Activated CD4-positive, alpha-beta T cell treated with anti-CD3 and anti-CD28 coated beads, Interleukin-2, amount 50 U/mL, for 16 hours (primary cell): ENCODE data around the gene EFHD2.
"Not testable (repeated sequence)": the region's sequence is repeated elsewhere in the genome, so short reads cannot be mapped to it uniquely, and the experiment has no call there.

ENCODE experiments used
- DNase-seq: peaks from one replicate; pipeline ENCODE4 v3.0.0-alpha.2; 2020

EFHD2 gene

DNA sequence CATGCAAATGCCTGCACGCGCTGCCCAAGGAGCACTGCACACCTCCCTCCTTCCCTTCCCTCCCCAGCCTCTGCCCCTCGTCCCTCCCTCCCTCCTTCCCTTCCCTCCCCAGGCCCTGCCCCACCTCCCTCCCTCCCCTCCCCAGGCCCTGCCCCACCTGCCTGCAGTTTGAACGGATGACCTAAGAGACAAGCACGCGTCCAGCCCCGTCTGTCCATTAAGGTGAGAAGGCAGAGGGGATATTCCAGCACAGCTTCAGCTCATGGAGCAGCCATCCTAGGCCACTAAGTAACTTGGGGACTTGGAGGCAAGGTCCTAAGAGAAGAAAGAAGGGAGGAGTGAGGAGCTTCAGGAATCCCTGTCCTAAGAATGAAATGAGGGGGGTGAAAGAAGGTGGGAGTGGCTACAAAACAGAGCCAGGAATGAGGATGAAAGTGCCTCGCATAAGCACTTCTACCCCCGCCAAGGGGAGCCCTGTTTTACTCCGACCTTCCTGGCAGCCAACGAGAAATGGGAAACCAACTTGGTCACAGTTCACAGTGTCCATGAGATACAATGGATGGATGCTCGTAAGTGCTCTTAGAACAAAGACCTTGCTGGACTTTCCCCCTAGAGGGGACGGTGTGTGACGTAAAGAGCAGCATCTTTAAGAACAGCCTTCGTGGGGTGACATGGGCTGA, 21.3 kb upstream of the EFHD2 start:
- DNase-seq = no peak

DNA sequence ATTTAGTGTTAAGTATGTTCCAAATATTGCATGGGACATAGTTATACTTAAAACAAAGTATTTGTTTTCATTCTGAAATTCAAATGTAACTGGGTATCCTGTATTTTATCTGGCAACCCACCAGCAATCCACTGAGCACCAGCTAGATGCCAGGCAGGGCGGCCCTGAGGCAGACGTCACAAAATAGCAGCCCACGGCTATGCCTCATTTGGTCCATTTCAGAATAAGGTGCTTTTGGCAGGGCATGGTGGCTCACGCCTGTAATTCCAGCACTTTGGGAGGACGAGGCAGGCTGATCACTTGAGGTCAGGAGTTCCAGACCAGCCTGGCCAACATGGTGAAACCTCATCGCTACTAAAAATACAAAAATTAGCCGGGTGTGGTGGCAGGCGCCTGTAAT, 19.9 kb upstream of the EFHD2 start:
- not testable (repeated sequence) for DNase-seq

DNA sequence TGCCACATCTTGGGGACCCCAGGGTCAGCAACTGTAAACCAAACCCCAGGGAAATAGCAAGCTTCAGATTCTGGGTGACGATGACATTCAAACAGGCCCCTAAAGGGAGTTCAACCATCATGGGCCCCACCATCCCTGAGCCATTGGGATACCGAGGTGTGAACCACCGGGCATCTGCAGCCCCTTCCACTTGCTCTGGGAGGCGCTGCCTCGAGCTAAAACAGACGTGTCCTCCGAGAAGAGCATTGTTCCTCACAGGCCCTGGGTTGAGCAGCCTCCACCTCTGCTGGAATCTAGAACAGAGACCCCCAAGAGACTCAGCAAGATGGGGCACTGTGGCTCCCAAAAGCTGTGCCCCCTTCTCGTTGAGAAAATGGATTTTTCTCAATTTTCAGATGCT, 19.0 kb upstream of the EFHD2 start:
- no peak for DNase-seq

DNA sequence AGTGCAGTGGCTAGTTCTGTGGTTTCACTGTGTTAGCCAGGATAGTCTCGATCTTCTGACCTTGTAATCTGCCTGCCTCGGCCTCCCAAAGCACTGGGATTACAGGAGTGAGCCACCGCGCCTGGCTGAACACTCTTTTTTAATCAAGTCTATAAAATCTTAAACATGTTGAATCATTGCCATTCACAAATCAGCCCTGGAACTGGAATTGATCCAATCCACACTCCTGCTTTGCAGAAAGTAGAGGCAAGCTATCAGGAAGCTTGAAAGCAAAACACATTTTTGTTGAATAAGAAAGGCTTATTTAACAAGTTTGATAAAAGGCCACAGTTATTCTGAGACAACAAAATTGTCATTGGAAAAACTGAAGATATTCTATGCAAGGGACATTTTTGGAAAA, 18.3 kb upstream of the EFHD2 start:
- no peak for DNase-seq

DNA sequence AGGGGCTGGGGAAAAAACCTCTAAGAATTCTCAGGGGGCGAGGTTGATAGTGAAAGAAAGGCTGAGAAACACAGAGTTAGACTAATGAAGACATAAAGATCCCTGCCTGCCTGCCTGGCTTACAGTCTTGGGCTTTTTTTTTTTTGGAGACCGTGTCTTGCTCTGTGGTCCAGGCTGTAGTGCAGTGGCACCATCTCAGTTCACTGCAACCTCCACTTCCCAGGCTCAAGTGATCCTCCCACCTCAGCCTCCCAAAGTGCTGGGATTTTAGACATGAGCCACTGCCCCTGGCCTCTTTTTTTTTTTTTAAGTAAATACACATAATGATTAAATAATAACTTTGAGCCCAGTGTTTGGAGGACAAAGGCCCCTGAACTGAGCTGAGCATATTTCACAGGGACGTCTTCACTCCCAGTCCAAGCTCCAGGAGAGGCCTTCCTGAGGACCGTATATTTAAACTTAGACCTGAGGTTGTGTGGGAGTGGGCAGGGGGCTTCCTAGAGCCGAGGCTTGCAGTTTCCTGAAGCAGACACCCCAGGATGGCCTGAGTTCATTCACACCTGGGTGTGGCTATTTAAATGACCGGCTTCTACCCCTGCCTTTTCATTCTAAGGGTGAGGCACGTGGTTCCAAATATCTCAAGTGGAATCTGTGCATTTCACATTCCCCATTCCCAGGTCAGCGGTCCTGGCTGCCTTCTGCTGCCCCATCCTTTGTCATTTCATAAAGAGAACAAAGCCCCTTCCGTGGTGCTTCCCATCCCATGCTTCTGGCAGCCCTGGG, 16.0 kb upstream of the EFHD2 start:
- DNase-seq = no peak

DNA sequence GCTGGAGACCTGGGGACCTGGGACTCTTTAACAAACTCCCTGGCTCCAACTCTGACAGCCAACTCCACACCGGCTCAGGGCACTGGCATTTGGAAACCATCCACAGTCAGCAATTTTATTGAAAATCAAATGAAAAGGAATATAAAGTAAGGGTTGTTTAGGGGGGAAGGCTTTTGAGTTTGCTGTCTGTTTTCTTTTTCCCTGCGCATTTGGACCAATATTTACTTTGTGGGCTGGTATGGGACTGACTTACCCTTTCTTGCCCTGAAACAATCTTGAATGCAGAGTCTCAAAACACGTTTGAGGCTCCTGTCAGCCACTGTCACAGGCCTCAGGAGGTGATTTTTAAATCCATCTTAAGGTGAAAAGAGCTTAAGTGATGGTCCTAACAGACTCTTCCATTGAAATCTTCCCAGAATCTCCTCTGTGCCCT, 15.4 kb upstream of the EFHD2 start:
- DNase-seq = no peak

DNA sequence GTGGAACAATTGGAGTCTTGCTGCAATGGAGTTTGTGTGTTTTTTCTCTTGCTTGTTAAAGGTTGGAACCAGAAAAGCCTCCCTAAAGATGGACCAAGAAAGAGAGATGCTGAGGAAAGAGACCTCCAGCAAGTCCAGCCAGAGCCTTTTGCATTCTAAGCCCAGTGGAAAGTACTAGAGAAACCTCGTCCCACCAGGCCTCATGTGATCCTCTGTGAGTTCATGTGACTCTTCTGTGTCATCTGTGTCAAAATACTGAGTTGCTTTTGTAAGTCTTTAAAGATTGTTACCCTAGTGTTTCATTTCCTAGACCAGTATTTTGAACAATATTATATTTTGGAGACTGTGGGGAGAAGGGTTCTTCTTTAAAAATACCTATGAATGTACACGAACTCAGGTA, 12.5 kb upstream of the EFHD2 start:
- no peak for DNase-seq

DNA sequence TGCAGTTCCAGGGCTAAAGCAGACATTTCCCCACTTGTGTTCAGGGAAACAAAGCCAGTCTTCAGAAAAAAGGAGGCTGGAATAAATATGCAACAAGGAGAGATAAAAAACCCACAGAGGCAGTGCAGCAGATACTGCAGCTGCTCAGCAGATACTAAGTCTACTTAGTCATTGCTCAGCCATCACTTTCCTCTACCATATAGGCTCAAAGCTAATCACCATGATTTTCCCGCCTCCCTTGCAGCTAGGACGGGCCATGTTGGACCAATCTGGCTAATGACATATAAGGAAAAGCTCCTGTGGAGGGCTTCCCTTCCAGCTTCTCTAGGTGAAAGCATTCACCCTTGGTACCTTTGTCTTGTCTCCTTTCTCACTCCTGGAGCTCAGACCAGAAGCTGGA, 10.0 kb upstream of the EFHD2 start:
- no peak for DNase-seq

DNA sequence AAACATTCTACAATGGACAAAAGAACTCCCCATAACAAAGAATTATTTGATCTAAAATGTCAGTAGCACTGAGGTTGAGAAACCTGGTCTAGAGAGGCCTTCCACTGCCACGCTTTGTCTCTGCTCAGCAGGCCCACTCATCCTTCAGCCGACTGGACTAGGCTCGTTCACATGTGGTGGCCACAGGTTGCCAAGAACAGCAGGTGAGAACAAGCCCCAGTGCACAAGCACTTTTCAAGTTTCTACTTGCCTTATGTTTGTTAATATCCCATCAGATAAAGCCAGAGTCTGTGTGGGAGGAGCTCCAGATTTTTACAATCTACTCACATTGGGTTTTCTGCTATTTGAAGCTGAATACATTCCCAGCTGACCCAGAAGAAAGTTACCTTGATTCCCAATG, 9.1 kb upstream of the EFHD2 start:
- no peak for DNase-seq

DNA sequence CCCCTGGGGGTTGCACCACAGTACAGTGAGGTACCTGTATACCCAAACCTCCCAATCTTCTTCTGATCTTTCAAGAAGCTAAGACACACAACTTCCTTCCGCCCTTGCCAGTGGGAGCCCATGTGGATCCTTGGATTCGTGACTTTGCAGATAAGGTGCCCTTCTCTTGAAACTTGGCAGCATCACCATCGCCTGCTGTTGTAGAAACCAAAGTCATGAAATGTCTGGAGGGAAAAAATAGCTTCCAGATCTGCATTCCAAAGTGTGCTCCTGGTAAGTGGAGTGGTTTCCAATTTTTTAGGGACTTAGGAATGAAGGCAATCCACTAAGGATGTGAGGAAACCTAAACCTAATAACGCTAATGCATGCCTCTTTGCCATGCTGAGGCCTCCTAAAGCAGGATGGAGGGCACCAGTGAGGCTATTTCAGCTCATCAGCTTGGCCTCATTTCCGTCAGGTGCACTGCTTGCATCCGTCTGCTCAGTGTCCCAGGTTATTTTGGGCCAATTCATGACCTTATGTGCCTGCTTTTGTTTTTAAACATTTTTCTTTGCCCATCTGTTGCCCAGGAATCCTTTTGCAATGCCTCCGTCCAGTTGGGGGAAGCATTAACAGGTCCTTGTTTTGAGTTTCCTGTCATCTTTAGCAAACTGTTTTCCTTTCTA, 8.2 kb upstream of the EFHD2 start:
- no peak for DNase-seq

DNA sequence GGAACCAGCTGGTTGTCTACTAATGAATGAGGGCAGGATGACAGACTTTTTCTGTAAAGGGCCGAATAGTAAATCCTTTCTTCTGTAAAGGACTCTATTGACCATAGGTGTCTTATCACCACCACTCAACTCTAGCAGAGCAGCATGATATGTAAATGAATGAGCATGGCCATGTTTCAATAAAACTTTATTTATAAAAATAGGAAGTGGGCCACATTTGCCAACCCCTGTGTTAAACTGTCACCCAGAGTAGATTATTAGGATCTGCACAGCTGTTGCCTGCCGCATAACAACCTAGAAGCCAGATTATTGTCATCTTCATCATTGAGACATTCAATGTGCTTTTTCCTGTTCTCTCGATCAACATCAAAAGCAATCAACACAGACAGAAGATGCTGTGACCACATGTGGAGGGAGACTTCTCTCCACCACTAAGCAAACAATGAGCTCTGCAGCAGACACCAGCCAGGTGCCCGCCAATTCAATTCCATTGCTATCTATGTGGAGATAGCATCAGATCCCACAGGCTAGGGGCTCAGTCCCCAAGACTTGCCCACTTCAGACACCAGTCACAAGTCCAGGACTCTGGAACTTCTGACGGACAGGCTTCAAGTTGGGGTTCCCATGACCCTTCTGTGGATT, 6.8 kb upstream of the EFHD2 start:
- no peak for DNase-seq

DNA sequence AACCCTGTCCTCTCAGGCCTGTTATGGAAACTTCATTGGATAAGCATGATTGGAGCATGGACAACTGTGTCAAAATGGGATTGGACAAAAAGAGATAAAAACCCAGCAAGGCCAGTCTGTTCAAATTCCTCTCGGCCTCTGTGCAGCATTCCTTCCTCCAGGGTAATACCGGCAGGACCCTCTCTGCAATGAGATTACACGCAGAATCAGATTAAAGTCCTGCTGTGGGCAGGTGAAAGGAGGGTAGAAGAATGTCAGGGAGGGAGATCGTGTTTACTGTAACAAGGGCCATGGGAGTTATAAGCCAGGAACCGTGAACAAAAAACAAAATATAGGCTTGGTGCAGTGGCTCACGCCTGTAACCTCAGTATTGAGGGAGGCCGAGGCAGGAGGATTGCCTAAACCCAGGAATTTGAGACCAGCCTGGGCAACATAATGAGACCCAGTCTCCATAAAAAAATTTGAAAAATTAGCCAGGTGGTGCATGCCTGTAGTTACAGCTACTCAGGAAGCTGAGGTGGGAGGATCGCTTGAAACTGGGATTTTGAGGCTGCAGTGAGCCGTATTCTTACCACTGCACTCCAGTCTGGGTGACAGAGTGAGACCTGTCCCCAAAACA, 5.6 kb upstream of the EFHD2 start:
- no peak for DNase-seq

DNA sequence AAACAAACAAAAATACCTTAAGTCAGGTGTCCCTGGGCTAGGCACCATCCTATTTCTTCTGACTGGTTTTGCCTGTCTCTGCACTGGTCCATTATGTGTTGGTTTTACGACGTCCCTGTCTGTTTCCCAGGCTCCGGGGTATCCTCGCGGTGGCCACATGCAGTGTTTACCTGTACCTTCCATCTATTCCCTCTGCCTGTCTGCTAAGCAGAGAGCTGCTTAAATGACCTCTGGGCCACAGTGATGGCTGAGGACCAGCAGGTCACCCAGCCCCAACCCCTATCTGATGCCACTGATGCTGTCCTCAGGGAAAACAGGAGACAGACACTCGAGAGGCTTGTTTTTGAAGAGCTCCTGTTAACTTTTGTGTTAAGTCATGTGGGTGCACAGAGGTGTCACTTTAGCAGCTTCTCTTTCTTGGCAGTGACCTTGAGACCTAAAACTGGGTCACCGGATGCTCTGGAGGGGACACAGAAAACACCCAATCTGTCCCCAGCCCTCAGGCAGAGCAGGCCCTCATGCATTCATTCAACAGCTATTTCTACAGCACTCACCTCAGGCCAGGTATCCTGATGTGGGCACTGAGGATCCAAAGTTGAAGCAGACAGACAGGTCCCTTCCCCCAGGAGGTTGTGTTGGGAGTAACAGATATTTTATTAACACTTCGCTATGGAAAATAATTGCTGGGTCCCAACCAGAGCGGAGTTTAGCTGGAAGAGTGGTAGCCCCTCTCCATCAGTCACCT, 4.4 kb upstream of the EFHD2 start:
- DNase-seq = no peak

DNA sequence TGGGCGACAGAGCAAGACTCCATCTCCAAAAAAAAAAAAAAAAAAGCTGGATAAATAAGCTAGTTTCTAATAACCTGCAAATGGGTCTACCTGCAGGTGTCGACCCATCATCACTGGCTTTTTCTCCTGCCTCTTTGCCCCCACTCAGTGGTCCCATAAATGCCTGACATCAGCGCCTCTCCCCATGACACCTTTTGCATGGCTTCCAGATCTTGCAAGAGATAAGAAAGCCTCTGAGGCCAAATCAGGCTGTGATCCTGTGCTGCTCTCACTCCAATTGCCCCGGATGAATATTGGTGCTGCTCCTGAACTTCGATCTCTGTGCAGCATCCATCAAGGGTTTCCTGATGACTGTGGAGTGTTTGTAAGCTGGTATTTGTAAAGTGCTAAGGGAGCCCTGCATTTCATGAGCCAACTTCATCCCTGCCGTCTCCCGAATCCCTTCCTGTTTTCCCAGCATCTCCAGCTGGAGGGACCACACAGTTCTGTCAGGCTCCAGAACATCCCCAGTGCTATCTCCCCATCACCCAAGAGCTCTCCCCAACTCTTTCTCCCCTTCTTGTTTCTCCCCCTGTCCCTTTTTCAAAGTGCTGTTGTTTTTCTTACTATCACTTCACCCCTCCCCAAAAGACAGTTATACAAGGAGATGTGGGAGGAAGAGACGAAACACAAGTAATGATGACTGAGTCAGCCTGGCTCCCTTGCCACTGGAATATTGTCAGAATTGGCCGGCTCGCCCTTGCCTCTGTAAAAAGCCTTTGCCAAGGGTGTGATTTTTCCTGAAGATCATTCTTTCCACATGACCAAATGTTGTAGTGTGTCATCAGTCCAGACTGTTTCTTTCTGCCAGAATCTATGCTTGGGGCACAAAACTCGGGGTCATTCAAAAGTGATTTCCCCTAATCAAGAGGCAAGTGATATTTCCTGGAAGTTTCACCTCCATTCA, 2.8 kb upstream of the EFHD2 start:
- DNase-seq = no peak

DNA sequence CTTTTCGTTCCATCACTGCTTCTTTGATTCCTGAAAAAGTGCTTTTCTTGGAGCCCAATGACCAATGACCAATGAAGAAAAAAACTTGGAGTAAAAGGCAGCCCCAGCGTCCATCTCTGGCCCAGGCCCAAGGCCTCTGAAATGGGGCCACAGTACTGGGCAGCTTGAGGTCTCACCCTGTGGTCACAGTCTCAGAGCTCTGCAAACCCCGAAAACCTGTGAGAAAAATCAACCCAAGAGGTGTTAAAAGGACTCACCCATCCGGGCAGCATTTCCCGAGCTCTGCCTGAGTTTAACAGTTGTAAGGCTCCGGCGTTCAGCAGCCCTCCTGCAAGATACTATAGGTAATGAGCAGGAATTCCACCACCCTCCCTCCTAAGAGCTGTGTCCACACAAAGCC, 2.1 kb upstream of the EFHD2 start:
- DNase-seq = no peak

DNA sequence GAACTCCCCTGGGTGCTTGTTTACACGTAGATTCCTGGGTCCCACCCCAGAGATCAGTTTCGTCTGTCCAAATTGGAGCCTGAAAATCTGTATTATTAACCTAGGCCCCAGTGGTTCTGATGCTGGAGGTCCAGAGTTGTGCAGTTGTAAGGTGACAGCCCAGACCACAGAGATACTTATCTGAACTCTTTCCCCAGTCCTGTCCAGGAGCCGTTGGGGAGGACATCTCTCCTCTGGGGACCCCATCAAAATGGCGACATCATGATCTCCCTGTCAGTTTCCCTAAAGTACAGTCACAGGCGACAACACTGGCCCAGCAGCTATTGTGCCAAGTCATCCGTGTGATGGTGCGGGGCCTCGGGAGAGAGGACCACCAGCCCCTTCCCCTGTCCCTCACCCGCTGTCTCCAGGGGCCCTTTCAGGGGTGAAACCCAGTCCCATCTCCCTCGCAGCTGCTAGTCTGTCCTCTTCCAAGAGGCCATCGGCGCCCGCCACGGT, 749 bp upstream of the EFHD2 start:
- DNase-seq = no peak

DNA sequence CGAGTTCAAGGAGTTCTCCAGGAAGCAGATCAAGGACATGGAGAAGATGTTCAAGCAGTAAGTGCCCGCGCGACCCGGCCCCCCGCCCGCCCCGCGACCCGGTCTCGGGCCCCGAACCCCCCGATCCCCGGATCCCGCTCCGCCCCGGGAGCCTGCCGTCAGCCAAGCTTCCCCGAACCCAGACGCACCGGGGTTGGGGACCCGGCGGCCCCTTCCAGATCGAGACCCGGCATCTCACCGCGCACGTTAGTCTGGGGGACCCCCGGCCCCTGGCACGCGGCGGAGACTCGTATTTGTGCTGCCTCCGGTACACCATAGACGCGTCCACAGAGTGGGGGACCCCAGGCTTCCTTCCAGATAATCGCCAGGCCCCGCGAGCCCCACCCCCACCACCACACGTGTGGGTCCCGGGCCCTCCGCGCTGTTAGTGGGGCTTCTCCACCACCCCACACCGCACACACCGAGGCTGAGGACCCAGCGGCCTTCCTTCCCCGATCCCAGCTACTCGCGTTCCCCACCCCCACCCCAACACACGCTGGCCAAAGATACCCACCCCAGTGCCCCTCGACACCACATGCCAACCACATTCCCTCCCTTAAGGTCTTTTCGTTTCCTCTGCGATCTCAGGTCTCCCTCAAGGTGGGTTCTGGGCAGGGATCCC, 665 bp downstream of the EFHD2 start:
- no peak for DNase-seq

DNA sequence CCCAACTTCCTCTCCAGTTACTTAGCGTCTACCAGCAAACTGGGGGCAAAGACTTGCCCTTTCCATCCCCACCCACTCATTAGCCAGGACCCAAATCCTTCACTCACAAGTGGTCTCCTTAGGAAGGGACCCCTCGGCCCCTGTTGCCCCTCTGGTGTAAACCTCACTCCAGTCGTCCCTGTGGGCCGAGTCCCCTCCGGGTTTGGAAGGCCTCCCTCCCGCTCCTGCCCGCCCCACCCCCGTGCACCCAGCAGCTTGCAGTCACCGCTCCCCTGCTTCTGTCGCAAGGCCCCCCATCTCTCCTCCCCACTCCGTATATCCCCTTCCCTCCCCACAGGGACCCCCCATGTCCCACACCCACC, 1.2 kb downstream of the EFHD2 start:
- DNase-seq = no peak

DNA sequence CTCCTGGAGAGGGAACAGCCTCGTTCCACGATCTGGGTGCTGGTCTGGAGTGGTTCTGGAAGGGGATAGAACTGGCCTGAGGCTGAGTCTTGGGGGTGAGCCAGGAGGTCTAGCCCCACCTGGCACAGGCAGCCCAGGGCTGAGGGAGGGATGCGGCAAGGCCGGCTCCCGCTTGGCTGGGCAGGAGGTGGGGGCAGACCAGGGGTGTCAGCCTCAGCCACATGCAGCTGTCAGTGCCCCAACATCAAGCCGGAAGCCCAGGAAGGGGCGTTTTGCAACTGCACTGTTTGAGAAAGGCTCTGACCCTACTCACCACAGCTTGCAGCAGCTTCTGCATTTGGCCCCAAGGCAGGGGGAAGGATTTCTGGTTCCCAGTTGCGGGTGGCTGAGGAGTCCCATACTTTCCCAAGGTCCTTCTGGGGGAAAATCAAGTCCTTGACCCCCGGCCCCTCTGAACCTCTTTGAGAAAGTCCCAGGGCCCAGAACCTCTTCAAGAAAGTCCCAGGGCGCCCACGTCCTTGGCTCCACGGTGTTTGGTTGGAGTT, 2.0 kb downstream of the EFHD2 start:
- DNase-seq = peak; percentile 71

DNA sequence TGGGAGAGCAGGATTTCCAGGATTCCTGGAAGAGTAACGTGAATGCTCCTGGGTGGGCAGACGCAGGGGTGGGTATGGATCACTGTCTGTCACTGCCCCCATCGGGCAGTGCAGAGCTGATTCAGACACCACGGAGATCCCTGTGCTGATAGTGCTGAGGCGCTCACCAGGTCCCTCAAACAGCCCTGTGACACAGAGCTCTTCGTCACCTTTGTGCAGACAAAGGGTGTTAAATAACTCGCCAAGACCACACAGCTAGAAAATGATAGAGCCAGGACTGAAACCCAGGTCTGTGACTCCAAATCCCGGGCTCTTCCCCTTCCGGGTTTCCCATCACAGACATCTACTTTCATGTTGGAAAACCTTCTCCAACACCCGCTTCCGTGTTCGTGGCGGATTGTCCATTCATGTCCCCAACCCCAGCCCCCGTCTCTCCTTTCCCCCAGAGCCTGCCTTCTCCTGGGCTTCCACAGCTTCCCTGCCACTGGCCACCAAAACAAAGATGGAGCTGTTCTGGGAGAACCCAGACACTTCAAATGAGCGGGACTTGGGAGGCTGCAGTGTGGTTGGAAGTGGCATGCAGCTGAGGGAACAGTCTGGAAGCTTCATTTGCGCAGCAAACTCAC, 2.6 kb downstream of the EFHD2 start:
- DNase-seq = peak; percentile 67
